ENCODE data around the gene LIMS1. TPM values are rescaled to one million over a fixed set of nuclear protein-coding genes. Genes with fewer than 3 reads are reported as not detected.
"Not testable (repeated sequence)": the region's sequence is repeated elsewhere in the genome, so short reads cannot be mapped to it uniquely, and the experiment has no call there.

The LIMS1 gene
- 10 to 100 TPM; 35.6 to 86.5 TPM for total RNA-seq

GRCh38 chr2:108533832-108534583 is at the start of gene LIMS1:
Gene LIMS1 (plus strand): TSS chr2:108534470. CDS start chr2:108534563, 93 bp downstream.
- ATAC-seq (peak; percentile 88 to 93), DNase-seq (ENCODE audit: low spot score in 2 of 2) (peak; percentile 78 to 86)
- peak within 1 kb of the TSS; percentile 89 to 96 for H3K27ac Mint-ChIP-seq
- H3K36me3 Mint-ChIP-seq: peaks cover 6% of the 10 kb centered on the region in 2 donors
- no peaks in the 10 kb centered on the region for H3K9me3 Mint-ChIP-seq

- H3K9me3 Mint-ChIP-seq: peaks cover 0 to 4% of the 10 kb centered on the region in 2 donors
- H3K27ac Mint-ChIP-seq: no peak overlapping the region
- peaks cover 5 to 24% of the 10 kb centered on the region in 2 donors for H3K36me3 Mint-ChIP-seq
- DNase-seq (ENCODE audit: low spot score in 2 of 2): no peak
- ATAC-seq: no peak
Observed at GRCh38 chr2:108485253-108485652, 49.0 kb upstream of the LIMS1 start.

- Mint-ChIP-seq H3K9me3 (no peaks in the 10 kb centered on the region), H3K27ac (no peak overlapping the region), H3K36me3 (peaks cover 0 to 6% of the 10 kb centered on the region in 2 donors)
- ATAC-seq (no peak), DNase-seq (ENCODE audit: low spot score in 2 of 2) (no peak)
Observed at GRCh38 chr2:108490506-108491122, 43.7 kb upstream of the LIMS1 start.

GRCh38 chr2:108491848-108492247 is 42.4 kb upstream of the LIMS1 start:
- ATAC-seq: peak in 1 of 2 donors; percentile 66

GRCh38 chr2:108492364-108492763 is 41.9 kb upstream of the LIMS1 start:
- H3K27ac Mint-ChIP-seq: no peak overlapping the region
- H3K36me3 Mint-ChIP-seq: peaks cover 0 to 6% of the 10 kb centered on the region in 2 donors
- H3K9me3 Mint-ChIP-seq: no peaks in the 10 kb centered on the region
- DNase-seq (ENCODE audit: low spot score in 2 of 2) (no peak), ATAC-seq (peak in 1 of 2 donors; percentile 81)

More at GRCh38 chr2:108491848-108492247, 42.4 kb upstream of the LIMS1 start:
- Mint-ChIP-seq H3K9me3 (no peaks in the 10 kb centered on the region), H3K36me3 (peaks cover 0 to 6% of the 10 kb centered on the region in 2 donors), H3K27ac (no peak overlapping the region)
- no peak for DNase-seq (ENCODE audit: low spot score in 2 of 2)

GRCh38 chr2:108496167-108496566 is 38.1 kb upstream of the LIMS1 start:
- DNase-seq (ENCODE audit: low spot score in 2 of 2); H3K27ac Mint-ChIP-seq; H3K9me3 Mint-ChIP-seq; ATAC-seq: not testable (repeated sequence)
- peaks cover 5 to 14% of the 10 kb centered on the region in 2 donors for H3K36me3 Mint-ChIP-seq

GRCh38 chr2:108507620-108508019 is 26.6 kb upstream of the LIMS1 start:
- H3K36me3 Mint-ChIP-seq: peaks cover 0 to 24% of the 10 kb centered on the region in 2 donors
- DNase-seq (ENCODE audit: low spot score in 2 of 2); H3K9me3 Mint-ChIP-seq; ATAC-seq; H3K27ac Mint-ChIP-seq: not testable (repeated sequence)

- H3K36me3 Mint-ChIP-seq: peaks cover 3 to 10% of the 10 kb centered on the region in 2 donors
- not testable (repeated sequence) for ATAC-seq; DNase-seq (ENCODE audit: low spot score in 2 of 2); H3K9me3 Mint-ChIP-seq; H3K27ac Mint-ChIP-seq
Observed at GRCh38 chr2:108512431-108512830, 21.8 kb upstream of the LIMS1 start.

- not testable (repeated sequence) for ATAC-seq; DNase-seq (ENCODE audit: low spot score in 2 of 2)
Observed at GRCh38 chr2:108514478-108514877, 19.8 kb upstream of the LIMS1 start.

GRCh38 chr2:108524688-108525087 is 9.6 kb upstream of the LIMS1 start:
- DNase-seq (ENCODE audit: low spot score in 2 of 2); H3K36me3 Mint-ChIP-seq; H3K27ac Mint-ChIP-seq; ATAC-seq; H3K9me3 Mint-ChIP-seq: not testable (repeated sequence)

More at GRCh38 chr2:108514478-108514877, 19.8 kb upstream of the LIMS1 start:
- not testable (repeated sequence) for H3K27ac Mint-ChIP-seq
- H3K36me3 Mint-ChIP-seq: peaks cover 12 to 16% of the 10 kb centered on the region in 2 donors
- H3K9me3 Mint-ChIP-seq: peaks cover 4 to 10% of the 10 kb centered on the region in 2 donors

- H3K36me3 Mint-ChIP-seq, ATAC-seq: not testable (repeated sequence)
Observed at GRCh38 chr2:108525258-108525657, 9.0 kb upstream of the LIMS1 start.

GRCh38 chr2:108531674-108532055 is 2.6 kb upstream of the LIMS1 start:
- Mint-ChIP-seq H3K36me3 (peaks cover 6% of the 10 kb centered on the region in 2 donors), H3K27ac (peak overlapping the region in 1 of 2 donors; percentile 61), H3K9me3 (no peaks in the 10 kb centered on the region)
- ATAC-seq: no peak
- no peak for DNase-seq (ENCODE audit: low spot score in 2 of 2)

More at GRCh38 chr2:108525258-108525657, 9.0 kb upstream of the LIMS1 start:
- not testable (repeated sequence) for H3K9me3 Mint-ChIP-seq; H3K27ac Mint-ChIP-seq; DNase-seq (ENCODE audit: low spot score in 2 of 2)

- H3K27ac Mint-ChIP-seq: peak overlapping the region; percentile 65 to 77
- peaks cover 6% of the 10 kb centered on the region in 2 donors for H3K36me3 Mint-ChIP-seq
- DNase-seq (ENCODE audit: low spot score in 2 of 2): peak in 1 of 2 donors; percentile 57
- ATAC-seq: no peak
- no peaks in the 10 kb centered on the region for H3K9me3 Mint-ChIP-seq
Observed at GRCh38 chr2:108534584-108535356, 500 bp downstream of the LIMS1 start.

- H3K9me3 Mint-ChIP-seq: no peaks in the 10 kb centered on the region
- peaks cover 6% of the 10 kb centered on the region in 2 donors for H3K36me3 Mint-ChIP-seq
- ATAC-seq (no peak), DNase-seq (ENCODE audit: low spot score in 2 of 2) (no peak)
- peak overlapping the region in 1 of 2 donors; percentile 65 for H3K27ac Mint-ChIP-seq
Observed at GRCh38 chr2:108535357-108535631, 1.0 kb downstream of the LIMS1 start.

- H3K9me3 Mint-ChIP-seq: no peaks in the 10 kb centered on the region
- no peak for ATAC-seq
Observed at GRCh38 chr2:108536133-108536780, 2.0 kb downstream of the LIMS1 start.

GRCh38 chr2:108536911-108537310 is 2.6 kb downstream of the LIMS1 start:
- peaks cover 6% of the 10 kb centered on the region in 2 donors for H3K36me3 Mint-ChIP-seq
- DNase-seq (ENCODE audit: low spot score in 2 of 2) (no peak), ATAC-seq (no peak)
- H3K9me3 Mint-ChIP-seq: no peaks in the 10 kb centered on the region
- H3K27ac Mint-ChIP-seq: no peak overlapping the region

More at GRCh38 chr2:108536133-108536780, 2.0 kb downstream of the LIMS1 start:
- H3K36me3 Mint-ChIP-seq: peaks cover 6% of the 10 kb centered on the region in 2 donors
- H3K27ac Mint-ChIP-seq: no peak overlapping the region
- no peak for DNase-seq (ENCODE audit: low spot score in 2 of 2)

Measured in activated naive CD4-positive, alpha-beta T cell treated with anti-CD3 and anti-CD28 coated beads, Interleukin-2, amount 50 U/mL, for 72 hours (primary cell).